Measurements from ENCODE around the gene GREB1. TPM values are rescaled to one million over a fixed set of nuclear protein-coding genes. Genes with fewer than 3 reads are reported as not detected.

The GREB1 gene
- total and polyA plus RNA-seq, 2 experiments from 2014 or later: 12.0 to 35.0 TPM

DNA sequence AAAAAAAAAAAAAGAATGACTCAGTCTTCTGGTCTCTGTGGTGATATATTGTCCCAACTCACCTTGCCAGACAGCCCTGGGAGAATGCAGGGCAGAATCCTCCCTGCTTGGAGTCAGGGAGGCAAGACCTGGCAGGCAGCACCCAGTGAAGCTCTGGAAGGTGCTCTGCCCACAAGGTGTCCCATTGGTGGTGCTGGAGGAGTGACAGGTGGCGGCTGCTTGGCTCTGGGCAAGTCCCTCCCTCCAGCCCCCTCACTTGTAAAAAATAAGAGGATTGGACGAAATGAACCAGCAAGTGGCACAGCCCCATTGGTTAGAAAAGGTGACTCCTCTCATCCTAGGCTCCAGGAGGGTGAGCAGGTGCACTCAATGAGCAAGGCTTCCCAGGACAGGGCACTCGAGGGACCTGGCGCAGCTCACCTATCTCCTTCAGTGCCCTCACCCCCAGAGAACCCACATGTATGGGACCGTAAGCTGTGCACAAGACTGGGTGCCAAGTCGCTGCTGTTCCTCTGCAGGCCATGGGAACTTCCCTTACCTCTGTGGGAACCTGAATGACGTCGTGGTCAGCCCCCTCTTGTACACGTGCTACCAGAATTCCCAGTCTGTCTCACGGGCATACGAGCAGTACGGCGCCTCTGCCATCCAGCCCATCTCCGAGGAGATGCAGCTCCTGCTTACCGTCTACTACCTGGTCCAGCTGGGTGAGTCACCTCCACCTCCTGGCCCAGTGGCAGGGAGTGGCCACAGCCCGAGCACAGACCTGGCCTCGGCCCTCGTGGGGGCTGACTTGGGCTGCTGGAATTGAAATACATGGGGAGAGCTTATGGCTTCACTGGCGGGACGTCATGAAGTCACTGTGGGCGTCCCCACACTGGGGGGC is 54.6 kb downstream of the GREB1 start:
- no peaks in the 10 kb centered on the region for H3K27me3 ChIP-seq (ENCODE audit: insufficient read depth)
- H3K4me3 ChIP-seq: no peak overlapping the region
- no peak overlapping the region for H3K4me2 ChIP-seq
- no peaks in the 10 kb centered on the region for H3K36me3 ChIP-seq (ENCODE audit: insufficient read depth)
- H3K79me2 ChIP-seq (replicated peaks; ENCODE audit: insufficient read depth): no peaks in the 10 kb centered on the region; the same call in 1 of the 2 replicates
- ATAC-seq: no peak
- no peak overlapping the region for H2AFZ ChIP-seq
- no peaks in the 10 kb centered on the region for H4K20me1 ChIP-seq (replicated peaks; ENCODE audit: insufficient read depth)
- DNase-seq (ENCODE audit: low spot score): no peak
- no peaks in the 10 kb centered on the region for H3F3A ChIP-seq (replicated peaks; ENCODE audit: low read depth)
- H3K4me1 Mint-ChIP-seq: peaks cover 3% of the 10 kb centered on the region; the same call in 2 of the 3 replicates
- no peaks in the 10 kb centered on the region; the same call in 2 of the 3 replicates for H3K9me3 Mint-ChIP-seq
- TF ChIP-seq, protein P1, sequence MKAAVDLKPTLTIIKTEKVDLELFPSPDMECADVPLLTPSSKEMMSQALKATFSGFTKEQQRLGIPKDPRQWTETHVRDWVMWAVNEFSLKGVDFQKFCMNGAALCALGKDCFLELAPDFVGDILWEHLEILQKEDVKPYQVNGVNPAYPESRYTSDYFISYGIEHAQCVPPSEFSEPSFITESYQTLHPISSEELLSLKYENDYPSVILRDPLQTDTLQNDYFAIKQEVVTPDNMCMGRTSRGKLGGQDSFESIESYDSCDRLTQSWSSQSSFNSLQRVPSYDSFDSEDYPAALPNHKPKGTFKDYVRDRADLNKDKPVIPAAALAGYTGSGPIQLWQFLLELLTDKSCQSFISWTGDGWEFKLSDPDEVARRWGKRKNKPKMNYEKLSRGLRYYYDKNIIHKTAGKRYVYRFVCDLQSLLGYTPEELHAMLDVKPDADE (IDR thresholded peaks at IDR 0.05): no peak
- TF ChIP-seq POLR2AphosphoS5 (IDR thresholded peaks at IDR 0.05; ENCODE audit: low read depth): no peak
- H3K4me1 ChIP-seq (ENCODE audit: insufficient read depth): no peaks in the 10 kb centered on the region
- H3K27me3 Mint-ChIP-seq (ENCODE audit: insufficient read depth, low read depth, poor library complexity): peaks cover 5% of the 10 kb centered on the region
- H3K36me3 Mint-ChIP-seq (ENCODE audit: low read depth): peaks cover 17% of the 10 kb centered on the region
- no peak overlapping the region for H3K4me3 Mint-ChIP-seq
- H3K27ac Mint-ChIP-seq: no peak overlapping the region
- H3K27ac ChIP-seq (ENCODE audit: low read depth): no peak overlapping the region
- no peaks in the 10 kb centered on the region for H3K9me2 ChIP-seq (ENCODE audit: insufficient read depth)

DNA sequence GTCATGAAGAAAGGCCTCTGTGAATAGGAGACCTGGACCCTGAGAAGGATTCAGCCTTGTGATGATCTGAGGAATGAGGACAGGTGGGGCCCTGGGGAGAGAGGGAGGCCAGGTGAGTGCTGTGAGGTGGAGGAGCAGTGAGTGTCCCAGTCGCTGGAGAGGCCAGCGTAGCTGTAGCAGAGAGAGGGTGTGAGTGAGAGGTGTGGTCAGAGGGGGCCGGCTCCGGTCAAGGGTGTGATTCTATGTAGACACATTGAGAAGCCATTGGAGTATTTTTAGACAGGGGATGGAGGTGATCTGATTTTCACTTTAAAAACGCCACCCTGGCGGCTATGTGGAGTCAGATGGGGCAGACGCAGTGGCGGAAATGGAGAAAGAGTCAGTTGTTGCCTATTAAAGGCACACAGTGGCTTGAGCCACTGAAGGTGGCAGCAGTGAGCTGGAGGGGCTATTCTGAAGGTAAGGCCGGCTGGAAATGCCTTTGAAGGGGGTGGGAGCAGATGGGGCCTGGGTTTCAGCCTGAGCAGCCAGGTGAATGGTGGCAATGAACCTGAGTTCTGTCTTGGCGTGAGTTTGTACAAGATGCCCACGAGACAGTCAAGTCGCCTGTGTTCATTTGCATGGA is 55.6 kb downstream of the GREB1 start:
- Mint-ChIP-seq H3K9me3 (no peaks in the 10 kb centered on the region; the same call in 2 of the 3 replicates), H3K27ac (no peak overlapping the region), H3K4me3 (no peak overlapping the region), H3K4me1 (no peaks in the 10 kb centered on the region), H3K36me3 (ENCODE audit: low read depth) (peaks cover 17% of the 10 kb centered on the region), H3K27me3 (ENCODE audit: insufficient read depth, low read depth, poor library complexity) (peaks cover 5% of the 10 kb centered on the region)
- ATAC-seq (peak; percentile 82), DNase-seq (ENCODE audit: low spot score) (peak; percentile 63)
- Histone ChIP-seq H3K79me2 (replicated peaks; ENCODE audit: insufficient read depth) (no peaks in the 10 kb centered on the region; the same call in 1 of the 2 replicates), H3K4me1 (ENCODE audit: insufficient read depth) (no peaks in the 10 kb centered on the region), H3K4me3 (no peak overlapping the region), H3K27ac (ENCODE audit: low read depth) (no peak overlapping the region), H3K36me3 (ENCODE audit: insufficient read depth) (no peaks in the 10 kb centered on the region), H3K9me2 (ENCODE audit: insufficient read depth) (no peaks in the 10 kb centered on the region), H3F3A (replicated peaks; ENCODE audit: low read depth) (no peaks in the 10 kb centered on the region), H2AFZ (no peak overlapping the region), H3K27me3 (ENCODE audit: insufficient read depth) (no peaks in the 10 kb centered on the region), H4K20me1 (replicated peaks; ENCODE audit: insufficient read depth) (no peaks in the 10 kb centered on the region), H3K4me2 (no peak overlapping the region)
- TF ChIP-seq, protein P1 (IDR thresholded peaks at IDR 0.05): no peak
- TF ChIP-seq CTCF (conservative IDR thresholded peaks at IDR 0.05; ENCODE audit: low read depth in 2 of 2): peak; percentile 36 to 68
